ENCODE measurements around the gene SESTD1. TPM values are rescaled to one million over a fixed set of nuclear protein-coding genes. Genes with fewer than 3 reads are reported as not detected.

Gene SESTD1, protein sequence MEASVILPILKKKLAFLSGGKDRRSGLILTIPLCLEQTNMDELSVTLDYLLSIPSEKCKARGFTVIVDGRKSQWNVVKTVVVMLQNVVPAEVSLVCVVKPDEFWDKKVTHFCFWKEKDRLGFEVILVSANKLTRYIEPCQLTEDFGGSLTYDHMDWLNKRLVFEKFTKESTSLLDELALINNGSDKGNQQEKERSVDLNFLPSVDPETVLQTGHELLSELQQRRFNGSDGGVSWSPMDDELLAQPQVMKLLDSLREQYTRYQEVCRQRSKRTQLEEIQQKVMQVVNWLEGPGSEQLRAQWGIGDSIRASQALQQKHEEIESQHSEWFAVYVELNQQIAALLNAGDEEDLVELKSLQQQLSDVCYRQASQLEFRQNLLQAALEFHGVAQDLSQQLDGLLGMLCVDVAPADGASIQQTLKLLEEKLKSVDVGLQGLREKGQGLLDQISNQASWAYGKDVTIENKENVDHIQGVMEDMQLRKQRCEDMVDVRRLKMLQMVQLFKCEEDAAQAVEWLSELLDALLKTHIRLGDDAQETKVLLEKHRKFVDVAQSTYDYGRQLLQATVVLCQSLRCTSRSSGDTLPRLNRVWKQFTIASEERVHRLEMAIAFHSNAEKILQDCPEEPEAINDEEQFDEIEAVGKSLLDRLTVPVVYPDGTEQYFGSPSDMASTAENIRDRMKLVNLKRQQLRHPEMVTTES
- 16.5 to 29.7 TPM (median 25.9 TPM) in 5 replicates for total RNA-seq (2022; extraction: Qiagen RNA extraction)

DNA sequence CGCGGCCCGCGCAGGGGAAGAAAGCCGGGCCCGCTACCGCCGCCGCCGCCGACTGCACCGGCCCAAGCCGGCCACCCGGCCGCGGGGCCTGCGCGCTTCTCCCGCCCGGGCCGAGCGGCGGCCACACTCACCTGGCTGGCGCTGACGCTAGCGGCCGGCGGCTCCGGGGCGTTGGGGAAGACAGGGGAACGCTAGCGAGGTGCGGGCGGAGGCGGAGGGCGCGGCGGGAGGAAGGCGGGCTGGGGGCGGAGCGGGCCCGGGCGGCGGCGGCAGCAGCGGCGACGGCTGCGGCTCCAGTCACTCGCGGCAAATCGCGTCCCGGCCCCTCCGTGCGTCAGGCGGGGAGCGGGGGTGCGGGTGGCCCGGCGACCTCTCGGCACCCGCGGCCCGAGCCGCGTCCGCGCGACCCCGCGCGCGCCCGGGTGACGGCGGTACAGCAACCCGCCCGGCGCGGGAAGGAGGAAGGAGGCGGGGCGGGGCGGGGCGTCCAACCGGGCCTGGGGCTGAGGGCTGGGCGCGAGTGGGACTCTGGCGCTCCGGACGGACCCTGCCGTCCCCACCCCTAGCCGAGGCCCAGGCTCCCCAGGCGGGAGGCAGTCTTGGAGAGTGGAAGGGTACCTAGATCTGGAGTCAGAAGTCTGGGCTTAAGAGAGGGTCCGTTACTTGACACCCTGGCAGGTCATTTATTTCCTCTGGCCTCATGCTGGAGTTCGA is at the start of gene SESTD1:
TSS of gene SESTD1 (minus strand) at position 465 of the 714 bp plus-strand sequence. CDS start 72,991 bp downstream, outside the sequence.

Other genes starting within 250 kb of the SESTD1 start
- 0.01 TPM in 1 of 5 replicates, not detected in the others for gene CCDC141, start 214.7 kb downstream of the SESTD1 start, total RNA-seq (2022; extraction: Qiagen RNA extraction)